HFF-Myc (cell line): ENCODE measurements around the gene MACO1.

Experiments used
- DNase-seq: peaks from one replicate; pipeline ENCODE4 v3.0.0-alpha.2; 2011; ENCODE audit warnings: low read depth; ENCODE audit errors: extremely low read depth
- H3K4me3 ChIP-seq: replicated peaks from 2 replicates; pipeline ENCODE4 v1.5.1; 2011; ENCODE audit warnings: low read depth, mild to moderate bottlenecking, control low read depth, low read length
- TF ChIP-seq, protein P1 (sequence below): IDR thresholded peaks from 2 replicates; pipeline ENCODE4 v1.5.1; 2012; ENCODE audit warnings: mild to moderate bottlenecking, low read depth, low read length, control low read depth; ENCODE audit errors: missing control alignments

MACO1 gene

DNA sequence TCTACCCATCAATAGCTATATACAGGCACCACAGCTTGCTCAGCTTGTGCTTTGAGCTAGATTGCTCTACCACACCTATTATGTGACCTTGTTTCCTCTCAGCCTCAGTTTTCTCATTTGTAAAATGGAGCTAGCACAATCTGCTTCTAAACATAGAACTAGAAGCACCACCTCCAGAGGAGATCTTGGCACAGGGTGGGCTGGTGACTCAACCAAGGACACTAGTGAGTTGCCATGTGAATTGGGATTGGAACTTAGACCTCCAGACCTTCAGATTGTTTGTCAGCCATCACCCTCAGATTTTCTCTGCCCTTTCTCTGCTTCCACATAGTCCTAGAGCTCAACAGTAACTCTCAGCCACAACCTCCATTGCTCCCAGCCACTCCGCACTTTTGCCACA is 3.0 kb upstream of the MACO1 start:
- no peak overlapping the region for H3K4me3 ChIP-seq
- TF ChIP-seq, protein P1, sequence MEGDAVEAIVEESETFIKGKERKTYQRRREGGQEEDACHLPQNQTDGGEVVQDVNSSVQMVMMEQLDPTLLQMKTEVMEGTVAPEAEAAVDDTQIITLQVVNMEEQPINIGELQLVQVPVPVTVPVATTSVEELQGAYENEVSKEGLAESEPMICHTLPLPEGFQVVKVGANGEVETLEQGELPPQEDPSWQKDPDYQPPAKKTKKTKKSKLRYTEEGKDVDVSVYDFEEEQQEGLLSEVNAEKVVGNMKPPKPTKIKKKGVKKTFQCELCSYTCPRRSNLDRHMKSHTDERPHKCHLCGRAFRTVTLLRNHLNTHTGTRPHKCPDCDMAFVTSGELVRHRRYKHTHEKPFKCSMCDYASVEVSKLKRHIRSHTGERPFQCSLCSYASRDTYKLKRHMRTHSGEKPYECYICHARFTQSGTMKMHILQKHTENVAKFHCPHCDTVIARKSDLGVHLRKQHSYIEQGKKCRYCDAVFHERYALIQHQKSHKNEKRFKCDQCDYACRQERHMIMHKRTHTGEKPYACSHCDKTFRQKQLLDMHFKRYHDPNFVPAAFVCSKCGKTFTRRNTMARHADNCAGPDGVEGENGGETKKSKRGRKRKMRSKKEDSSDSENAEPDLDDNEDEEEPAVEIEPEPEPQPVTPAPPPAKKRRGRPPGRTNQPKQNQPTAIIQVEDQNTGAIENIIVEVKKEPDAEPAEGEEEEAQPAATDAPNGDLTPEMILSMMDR, result no peak
- DNase-seq, result no peak

- DNase-seq, result no peak
- no peak overlapping the region for H3K4me3 ChIP-seq
- TF ChIP-seq, protein P1, result no peak
These were observed 2.1 kb upstream of the MACO1 start for GRCh38 chr1:25428475-25429166.

DNA sequence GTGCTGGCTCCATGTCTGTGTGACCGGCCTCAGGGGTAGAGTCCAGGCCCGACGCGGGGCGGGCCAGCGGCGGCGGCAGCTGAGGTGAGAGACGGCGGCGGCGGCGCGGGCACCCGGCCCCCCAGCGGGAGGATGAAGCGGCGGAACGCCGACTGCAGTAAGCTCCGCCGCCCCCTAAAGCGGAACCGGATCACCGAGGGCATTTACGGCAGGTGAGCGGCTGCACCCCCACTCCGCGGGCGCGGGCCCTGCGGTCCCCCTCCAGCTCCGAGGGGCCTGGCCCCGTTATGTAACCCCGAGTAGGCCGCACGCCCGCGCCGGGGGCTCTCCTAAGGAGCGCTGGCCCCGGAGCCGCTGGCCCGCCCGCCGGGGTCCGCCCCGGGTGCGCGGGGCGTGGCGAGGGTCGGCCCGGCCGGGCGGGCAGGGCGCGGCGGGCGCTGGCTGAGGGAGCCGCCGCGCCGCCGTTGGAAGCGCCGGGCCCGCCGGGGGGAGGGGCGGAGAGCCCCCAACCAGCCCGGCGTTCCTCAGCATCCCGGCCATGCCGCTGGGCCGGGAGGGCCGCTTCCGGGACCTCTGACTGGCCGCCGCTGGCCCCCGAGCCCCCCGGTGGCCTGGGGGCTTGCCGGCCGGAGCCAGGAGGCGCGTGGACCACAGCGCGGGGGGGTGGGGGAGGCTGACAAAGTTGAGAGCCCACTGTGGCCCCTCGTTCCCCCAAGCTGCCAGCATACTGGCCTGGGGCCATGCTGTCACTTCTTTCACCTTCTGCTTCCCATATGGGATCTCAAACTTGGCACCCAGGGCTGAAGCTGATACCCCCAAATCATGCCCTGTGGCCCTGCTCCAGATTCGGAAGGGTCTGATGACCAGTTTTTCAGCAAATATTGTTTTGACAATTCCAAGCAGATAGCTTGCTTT is 527 bp downstream of the MACO1 start:
- H3K4me3 ChIP-seq, result peak overlapping the region; percentile 74
- no peak for DNase-seq
- TF ChIP-seq, protein P1, result no peak

GRCh38 chr1:25431955-25432719 is 1.4 kb downstream of the MACO1 start:
- TF ChIP-seq, protein P1, result no peak
- H3K4me3 ChIP-seq, result peak overlapping the region; percentile 74
- no peak for DNase-seq

GRCh38 chr1:25432749-25433388 is 2.2 kb downstream of the MACO1 start:
- H3K4me3 ChIP-seq, result no peak overlapping the region; the same call in 1 of the 2 replicates
- no peak for DNase-seq
- TF ChIP-seq, protein P1, result no peak
